Measurements from ENCODE around the gene XNDC1N.

Gene XNDC1N, protein sequence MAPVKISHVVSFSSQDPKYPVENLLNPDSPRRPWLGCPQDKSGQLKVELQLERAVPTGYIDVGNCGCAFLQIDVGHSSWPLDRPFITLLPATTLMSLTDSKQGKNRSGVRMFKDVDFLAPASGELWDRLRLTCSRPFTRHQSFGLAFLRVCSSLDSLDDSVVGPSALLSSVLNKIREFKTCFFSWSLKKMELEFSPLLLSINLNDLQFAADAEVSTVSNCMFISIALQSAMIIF

GRCh38 chr11:71927820-71928736, at the start of gene XNDC1N:
XNDC1N (minus strand) TSS chr11:71928594; CDS start chr11:71923353, 5,241 bp downstream.
- DNase-seq (ENCODE audit: low read depth in 2 of 2): peak in 1 of 2 donors; percentile 66

GRCh38 chr11:71977743-71978418, 49.5 kb upstream of the XNDC1N start:
- DNase-seq (ENCODE audit: low read depth in 2 of 2): peak in 1 of 2 donors; percentile 27

GRCh38 chr11:71977090-71977489, 48.7 kb upstream of the XNDC1N start:
- DNase-seq (ENCODE audit: low read depth in 2 of 2): no peak

- DNase-seq (ENCODE audit: low read depth in 2 of 2): no peak
Measured at GRCh38 chr11:71976551-71976950, 48.2 kb upstream of the XNDC1N start.

GRCh38 chr11:71971680-71972079, 43.3 kb upstream of the XNDC1N start:
- no peak for DNase-seq (ENCODE audit: low read depth in 2 of 2)

- DNase-seq (ENCODE audit: low read depth in 2 of 2): no peak
Measured at GRCh38 chr11:71964641-71965040, 36.2 kb upstream of the XNDC1N start.

GRCh38 chr11:71963468-71963867, 35.1 kb upstream of the XNDC1N start:
- no peak for DNase-seq (ENCODE audit: low read depth in 2 of 2)

GRCh38 chr11:71962428-71963038, 34.1 kb upstream of the XNDC1N start:
- no peak for DNase-seq (ENCODE audit: low read depth in 2 of 2)

DNA sequence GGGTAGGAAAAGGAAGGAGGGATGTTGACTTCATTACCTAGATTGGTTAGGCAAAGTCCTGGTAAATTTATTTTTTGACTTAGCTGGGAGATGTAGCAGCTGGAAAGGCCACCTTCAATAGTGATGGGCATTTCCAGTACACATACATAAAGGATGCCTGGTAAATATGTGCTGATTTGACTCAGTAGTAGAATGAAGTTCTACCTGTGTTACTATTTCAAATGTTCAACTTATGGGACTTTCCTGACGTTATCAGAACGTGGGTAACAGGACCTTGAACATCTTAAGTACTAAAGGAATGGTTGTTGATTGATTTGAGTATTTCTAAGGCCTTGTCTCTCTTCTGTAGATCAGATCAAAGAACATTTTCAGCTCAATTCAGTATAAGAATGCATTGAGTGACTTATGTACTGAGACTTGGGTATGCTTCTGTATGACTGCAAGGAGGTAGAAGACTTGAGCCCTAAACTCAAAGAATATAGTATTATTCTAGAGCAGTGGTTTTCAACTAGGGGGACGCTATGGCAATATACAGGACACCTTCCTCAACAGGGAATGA, 27.6 kb upstream of the XNDC1N start:
- no peak for DNase-seq (ENCODE audit: low read depth in 2 of 2)

- DNase-seq (ENCODE audit: low read depth in 2 of 2): no peak
Measured at GRCh38 chr11:71951741-71952310, 23.4 kb upstream of the XNDC1N start.

DNA sequence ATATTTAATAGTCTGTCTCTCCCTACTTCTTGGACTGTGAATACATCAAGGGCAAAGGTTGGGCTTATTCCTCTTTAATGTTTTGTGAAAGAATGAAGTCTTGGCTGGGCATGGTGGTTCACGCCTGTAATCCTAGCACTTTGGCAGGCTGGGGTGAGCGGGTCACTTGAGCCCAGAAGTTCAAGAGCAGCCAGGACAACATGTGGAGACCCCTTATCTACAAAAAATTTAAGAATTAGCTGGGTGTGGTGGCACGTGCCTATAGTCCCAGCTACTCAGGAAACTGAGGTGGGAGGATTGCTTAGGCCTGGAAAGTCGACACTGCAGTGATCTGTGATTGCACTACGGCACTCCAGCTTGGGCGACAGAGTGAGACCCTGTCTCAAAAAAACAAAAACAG, 20.6 kb upstream of the XNDC1N start:
- DNase-seq (ENCODE audit: low read depth in 2 of 2): no peak

GRCh38 chr11:71948314-71949027, 20.1 kb upstream of the XNDC1N start:
- no peak for DNase-seq (ENCODE audit: low read depth in 2 of 2)

DNA sequence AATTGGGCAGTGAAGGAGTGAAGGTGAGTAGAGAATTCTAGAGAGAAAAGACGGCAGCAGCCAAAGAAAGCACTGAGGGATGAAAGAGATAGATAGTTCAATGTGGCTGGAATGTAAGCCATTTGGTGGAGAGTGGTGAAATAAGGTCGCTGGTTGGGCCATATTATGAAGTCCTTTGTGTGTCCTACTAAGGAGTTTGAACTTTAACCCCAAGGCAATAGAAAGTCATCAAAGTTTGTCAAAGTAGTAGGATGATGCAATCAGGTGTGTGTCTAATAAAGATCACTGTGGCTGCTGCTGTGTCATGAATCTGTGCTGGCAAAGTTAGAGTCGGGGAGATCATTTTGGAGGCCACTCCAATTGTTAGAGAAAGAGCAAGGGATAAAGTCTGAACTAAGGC, 19.1 kb upstream of the XNDC1N start:
- DNase-seq (ENCODE audit: low read depth in 2 of 2): no peak

- no peak for DNase-seq (ENCODE audit: low read depth in 2 of 2)
Measured at GRCh38 chr11:71946144-71946571, 17.8 kb upstream of the XNDC1N start.

GRCh38 chr11:71940561-71941219, 12.3 kb upstream of the XNDC1N start:
- no peak for DNase-seq (ENCODE audit: low read depth in 2 of 2)

- DNase-seq (ENCODE audit: low read depth in 2 of 2): no peak
Measured at GRCh38 chr11:71937826-71938225, 9.4 kb upstream of the XNDC1N start.

GRCh38 chr11:71936825-71937224, 8.4 kb upstream of the XNDC1N start:
- no peak for DNase-seq (ENCODE audit: low read depth in 2 of 2)

- no peak for DNase-seq (ENCODE audit: low read depth in 2 of 2)
Measured at GRCh38 chr11:71935338-71935925, 7.0 kb upstream of the XNDC1N start.

- DNase-seq (ENCODE audit: low read depth in 2 of 2): no peak
Measured at GRCh38 chr11:71934213-71934612, 5.8 kb upstream of the XNDC1N start.

Measured in stimulated activated CD8-positive, alpha-beta memory T cell treated with anti-CD3 and anti-CD28 coated beads, Interleukin-7, amount 100 ng/mL, for 4 hours (primary cell).